ENCODE data around the gene CCNJL. TPM values are rescaled to one million over a fixed set of nuclear protein-coding genes. Genes with fewer than 3 reads are reported as not detected.

CCNJL gene
- total and polyA plus RNA-seq, 8 donors, result 8.6 to 19.6 (median 10.6) TPM

GRCh38 chr5:160260881-160261815, 51.2 kb downstream of the CCNJL start:
- peaks cover 0 to 20% of the 10 kb centered on the region in 2 donors for H3K36me3 ChIP-seq
- no peak overlapping the region for H3K4me3 ChIP-seq
- H3K27me3 ChIP-seq, result no peaks in the 10 kb centered on the region
- intact Hi-C loops (cut with DNase I), result no loop called here
- H3K4me1 ChIP-seq, result peaks cover 4 to 16% of the 10 kb centered on the region in 2 donors
- DNase-seq (peak in 2 of 4 donors; percentile 44 to 65), ATAC-seq (peak; percentile 93)
- H3K27ac ChIP-seq, result peak overlapping the region in 1 of 2 donors; percentile 53
- no peak for TF ChIP-seq CTCF (IDR thresholded peaks at IDR 0.05)
- no peaks in the 10 kb centered on the region for H3K9me3 ChIP-seq

GRCh38 chr5:160260006-160260775, 52.2 kb downstream of the CCNJL start:
- no peak overlapping the region for H3K4me3 ChIP-seq
- DNase-seq (no peak), ATAC-seq (no peak)
- H3K27me3 ChIP-seq, result no peaks in the 10 kb centered on the region
- peaks cover 4 to 16% of the 10 kb centered on the region in 2 donors for H3K4me1 ChIP-seq
- no peak for TF ChIP-seq CTCF (IDR thresholded peaks at IDR 0.05)
- H3K9me3 ChIP-seq, result no peaks in the 10 kb centered on the region
- H3K27ac ChIP-seq, result no peak overlapping the region
- H3K36me3 ChIP-seq, result peaks cover 0 to 30% of the 10 kb centered on the region in 2 donors
- intact Hi-C loops (cut with DNase I), result no loop called here

- Histone ChIP-seq H3K4me1 (peaks cover 4 to 16% of the 10 kb centered on the region in 2 donors), H3K36me3 (peaks cover 0 to 38% of the 10 kb centered on the region in 2 donors), H3K4me3 (no peak overlapping the region), H3K27ac (no peak overlapping the region), H3K27me3 (no peaks in the 10 kb centered on the region), H3K9me3 (no peaks in the 10 kb centered on the region)
- no peak for DNase-seq
- no peak for ATAC-seq
- TF ChIP-seq CTCF (IDR thresholded peaks at IDR 0.05), result no peak
- intact Hi-C loops (cut with DNase I), result no loop called here
These were observed 53.0 kb downstream of the CCNJL start for GRCh38 chr5:160259341-160259740.

- no peak overlapping the region for H3K4me3 ChIP-seq
- peaks cover 0 to 65% of the 10 kb centered on the region in 2 donors for H3K36me3 ChIP-seq
- DNase-seq (no peak), ATAC-seq (no peak)
- no peaks in the 10 kb centered on the region for H3K4me1 ChIP-seq
- no peaks in the 10 kb centered on the region for H3K9me3 ChIP-seq
- no peaks in the 10 kb centered on the region for H3K27me3 ChIP-seq
- no peak for TF ChIP-seq CTCF (IDR thresholded peaks at IDR 0.05)
- intact Hi-C loops (cut with DNase I), result no loop called here
- H3K27ac ChIP-seq, result no peak overlapping the region
These were observed 57.7 kb downstream of the CCNJL start for GRCh38 chr5:160254706-160255105.

- Histone ChIP-seq H3K36me3 (peaks cover 0 to 53% of the 10 kb centered on the region in 2 donors), H3K9me3 (no peaks in the 10 kb centered on the region), H3K4me3 (no peak overlapping the region), H3K27me3 (no peaks in the 10 kb centered on the region), H3K27ac (no peak overlapping the region), H3K4me1 (no peaks in the 10 kb centered on the region)
- no peak for TF ChIP-seq CTCF (IDR thresholded peaks at IDR 0.05)
- intact Hi-C loops (cut with DNase I), result no loop called here
- DNase-seq (peak in 1 of 4 donors; percentile 66), ATAC-seq (no peak)
These were observed 58.9 kb downstream of the CCNJL start for GRCh38 chr5:160253441-160253840.

All from left lung (tissue), 10 donors.